ENCODE data around the gene TRIM29.

- no peak for TF ChIP-seq POLR2A (IDR thresholded peaks at IDR 0.05)
- no peak for TF ChIP-seq CTCF (IDR thresholded peaks at IDR 0.05)
Measured at GRCh38 chr11:120127236-120127635, 10.7 kb downstream of the TRIM29 start.
